OCI-M2 (cell line): ENCODE results near the gene MS4A2.
"Not testable (repeated sequence)": the region's sequence is repeated elsewhere in the genome, so short reads cannot be mapped to it uniquely, and the experiment has no call there.

Experiments
- DNase-seq: peaks from one replicate; lab custom pipeline; 2025; ENCODE audit not compliant: unreplicated experiment; lab: John Stamatoyannopoulos, UW

MS4A2 gene

DNA sequence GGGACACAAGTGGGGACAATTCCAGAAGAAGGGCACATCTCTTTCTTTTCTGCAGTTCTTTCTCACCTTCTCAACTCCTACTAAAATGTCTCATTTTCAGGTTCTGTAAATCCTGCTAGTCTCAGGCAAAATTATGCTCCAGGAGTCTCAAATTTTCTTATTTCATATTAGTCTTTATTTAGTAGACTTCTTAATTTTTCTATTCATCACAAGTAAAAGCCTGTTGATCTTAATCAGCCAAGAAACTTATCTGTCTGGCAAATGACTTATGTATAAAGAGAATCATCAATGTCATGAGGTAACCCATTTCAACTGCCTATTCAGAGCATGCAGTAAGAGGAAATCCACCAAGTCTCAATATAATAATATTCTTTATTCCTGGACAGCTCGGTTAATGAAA is at the start of gene MS4A2:
Gene MS4A2, plus strand, starts transcription at position 301 of the 400 bp plus-strand sequence. CDS start 102 bp downstream, outside the sequence.
- no peak for DNase-seq

GRCh38 chr11:60040109-60040508 is 48.4 kb upstream of the MS4A2 start, which contains the start of gene OOSP2:
OOSP2 (plus strand) TSS chr11:60040409; CDS start chr11:60040460, 51 bp downstream.
- DNase-seq: no peak

GRCh38 chr11:60050422-60050821 is 38.0 kb upstream of the MS4A2 start:
- DNase-seq: not testable (repeated sequence)

DNA sequence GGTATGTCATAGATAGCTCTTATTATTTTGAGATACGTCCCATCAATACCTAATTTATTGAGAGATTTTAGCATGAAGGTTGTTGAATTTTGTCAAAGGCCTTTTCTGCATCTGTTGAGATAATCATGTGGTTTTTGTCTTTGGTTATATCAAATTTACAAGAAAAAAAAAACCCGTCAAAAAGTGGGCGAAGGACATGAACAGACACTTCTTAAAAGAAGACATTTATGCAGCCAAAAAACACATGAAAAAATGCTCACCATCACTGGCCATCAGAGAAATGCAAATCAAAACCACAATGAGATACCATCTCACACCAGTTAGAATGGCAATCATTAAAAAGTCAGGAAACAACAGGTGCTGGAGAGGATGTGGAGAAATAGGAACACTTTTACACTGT is 37.6 kb upstream of the MS4A2 start:
- DNase-seq: not testable (repeated sequence)

- DNase-seq: no peak
Observed at GRCh38 chr11:60056349-60056969, 32.0 kb upstream of the MS4A2 start, which contains the start of gene MS4A3. MS4A3 (plus strand) TSS chr11:60056665; CDS start chr11:60061161, 4,496 bp downstream.

DNA sequence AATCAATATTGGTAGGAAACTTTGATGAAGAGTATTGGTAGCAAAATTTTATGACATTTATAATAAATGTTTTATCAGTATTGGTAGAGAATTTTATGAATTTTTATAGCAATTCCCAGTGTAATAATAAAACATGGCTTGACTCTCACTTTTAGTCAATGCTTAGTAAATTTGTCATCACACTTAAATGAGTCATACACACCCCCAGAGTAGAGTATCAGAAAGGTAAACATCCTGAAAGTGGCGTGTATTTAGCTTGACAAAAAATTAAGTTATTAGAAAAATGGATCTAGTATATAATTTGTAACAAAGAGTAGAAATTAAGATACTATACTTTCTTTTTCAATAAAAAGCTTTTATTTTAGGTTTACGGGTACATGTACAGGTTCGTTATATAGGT is 29.4 kb upstream of the MS4A2 start:
- no peak for DNase-seq

DNA sequence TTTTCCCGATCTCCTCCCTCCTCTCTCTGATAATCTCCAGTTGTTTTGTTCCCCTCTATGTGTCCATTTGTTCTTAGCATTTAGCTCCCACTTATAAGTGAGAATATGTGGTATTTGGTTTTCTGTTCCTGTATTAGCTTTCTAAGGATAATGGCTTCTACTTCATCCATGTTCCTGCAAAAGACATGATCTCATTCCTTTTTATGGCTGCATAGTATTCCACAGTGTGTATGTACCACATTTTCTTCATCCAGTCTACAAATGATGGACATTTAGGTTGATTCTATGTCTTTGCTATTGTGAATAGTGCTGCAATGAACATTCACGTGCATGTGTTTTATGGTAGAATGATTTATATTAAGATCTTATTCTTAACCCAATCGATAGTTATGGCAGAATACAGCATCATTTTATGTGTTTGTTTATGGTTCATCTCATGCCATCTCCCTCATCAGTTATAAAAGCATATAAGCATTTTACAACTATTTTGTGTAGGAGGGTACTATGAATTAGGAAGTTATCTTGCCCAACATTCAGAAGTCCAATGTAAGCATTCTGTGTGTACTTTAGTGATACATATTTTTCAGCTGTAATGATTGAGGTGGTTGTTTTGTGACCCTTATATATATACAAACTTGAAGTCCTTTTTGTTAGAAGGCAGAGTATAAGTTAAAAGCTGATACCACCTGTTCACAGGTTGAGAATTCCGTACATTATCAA is 28.8 kb upstream of the MS4A2 start:
- DNase-seq: no peak

GRCh38 chr11:60064111-60064510 is 24.4 kb upstream of the MS4A2 start:
- DNase-seq: no peak

DNA sequence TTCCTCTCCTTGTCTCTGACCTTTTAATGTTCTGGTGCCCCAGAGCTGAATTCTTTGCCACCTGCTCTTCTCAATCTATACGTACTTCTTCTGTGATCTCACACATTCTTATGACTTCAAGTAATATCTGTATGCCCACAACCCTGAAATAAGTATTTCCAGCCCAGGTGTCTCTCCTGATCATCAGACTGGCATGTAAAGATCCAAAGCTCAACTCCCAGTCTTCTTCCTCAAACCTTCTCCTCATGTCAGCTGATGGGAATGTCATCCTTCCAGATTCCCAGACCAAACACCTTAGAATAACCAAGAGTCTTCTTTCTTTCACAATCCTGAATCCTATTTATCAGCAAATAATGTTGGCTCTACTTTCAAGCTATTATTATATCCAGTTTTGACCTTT is 22.7 kb upstream of the MS4A2 start:
- DNase-seq: no peak

DNA sequence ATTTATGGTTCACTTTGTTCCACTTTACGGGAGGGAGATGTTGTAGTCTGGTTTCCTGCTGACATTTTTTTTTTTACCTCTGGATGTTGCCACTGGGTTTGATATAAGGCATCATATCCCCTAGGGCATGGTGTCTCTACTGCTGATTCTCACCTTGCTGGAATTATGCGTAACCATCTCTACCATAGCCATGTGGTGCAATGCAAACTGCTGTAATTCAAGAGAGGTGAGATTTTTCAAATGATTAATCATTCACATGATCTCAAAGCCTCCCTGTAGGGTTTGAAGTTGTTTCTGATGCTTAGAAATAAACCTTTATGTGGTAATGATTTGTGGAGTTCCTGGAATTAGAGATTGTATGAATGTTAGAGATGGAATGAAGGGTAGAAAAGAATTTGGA is 19.0 kb upstream of the MS4A2 start:
- no peak for DNase-seq

DNA sequence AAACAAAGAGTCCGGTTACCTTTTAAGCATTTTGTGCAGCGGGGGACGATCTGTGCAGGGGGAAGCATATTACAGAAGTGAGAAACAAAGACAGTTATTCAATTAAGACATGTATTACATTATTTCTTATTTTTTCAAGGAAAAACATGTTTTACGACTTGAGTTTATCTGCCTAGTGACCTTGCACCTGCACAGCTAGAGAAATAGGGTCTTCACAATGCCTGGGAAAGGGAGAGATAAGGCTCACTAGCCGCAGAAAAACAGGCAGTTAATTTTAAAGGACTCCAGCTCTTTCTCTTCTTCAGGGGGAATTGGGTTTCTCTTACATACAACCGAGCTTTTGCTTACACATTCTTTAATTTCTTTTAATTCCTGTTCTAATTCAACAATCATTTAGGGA is 16.8 kb upstream of the MS4A2 start:
- not testable (repeated sequence) for DNase-seq

DNA sequence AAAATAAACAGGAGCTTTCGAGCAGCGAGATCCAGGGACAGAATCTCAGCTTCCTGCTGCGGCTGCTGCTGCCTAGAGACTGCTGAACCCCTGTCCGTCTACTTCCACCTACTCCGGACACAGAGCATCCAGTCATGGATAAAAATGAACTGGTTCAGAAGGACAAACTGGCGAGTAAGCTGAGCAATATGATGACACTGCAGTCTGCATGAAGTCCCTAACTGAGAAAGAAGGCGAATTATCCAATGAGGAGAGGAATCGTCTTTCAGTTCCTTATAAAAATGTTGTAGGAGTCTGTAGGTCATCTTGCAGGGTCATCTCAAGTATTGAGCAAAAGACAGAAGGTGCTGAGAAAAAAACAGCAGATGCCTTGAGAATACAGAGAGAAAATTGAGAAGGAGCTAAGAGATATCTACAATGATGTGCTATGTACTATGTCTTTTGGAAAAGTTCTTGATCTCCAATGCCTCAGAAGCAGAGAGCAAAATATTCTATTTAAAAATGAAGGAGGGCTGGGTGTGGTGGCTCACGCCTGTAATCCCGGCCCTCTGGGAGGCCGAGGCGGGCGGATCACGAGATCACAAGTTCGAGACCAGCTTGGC is 11.1 kb upstream of the MS4A2 start:
- no peak for DNase-seq

DNA sequence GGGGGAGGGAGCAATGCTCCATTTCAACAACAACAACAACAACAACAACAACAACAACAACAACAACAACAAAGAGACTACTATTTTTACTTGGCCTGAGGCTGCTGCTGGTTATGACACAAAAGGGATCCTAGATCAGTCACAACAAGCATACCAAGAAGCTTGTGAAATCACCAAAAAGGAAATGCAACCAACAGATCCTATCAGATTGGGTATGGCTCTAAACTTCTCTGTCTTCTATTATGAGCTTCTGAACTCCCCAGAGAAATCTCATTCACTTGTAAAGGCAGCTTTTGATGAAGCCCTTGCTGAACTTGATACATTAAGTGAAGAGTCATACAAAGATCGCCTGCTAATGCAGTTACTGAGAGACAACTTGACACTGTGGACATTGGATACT is 10.5 kb upstream of the MS4A2 start:
- no peak for DNase-seq

- no peak for DNase-seq
Observed at GRCh38 chr11:60078745-60079144, 9.7 kb upstream of the MS4A2 start.

- no peak for DNase-seq
Observed at GRCh38 chr11:60080535-60080934, 7.9 kb upstream of the MS4A2 start.

DNA sequence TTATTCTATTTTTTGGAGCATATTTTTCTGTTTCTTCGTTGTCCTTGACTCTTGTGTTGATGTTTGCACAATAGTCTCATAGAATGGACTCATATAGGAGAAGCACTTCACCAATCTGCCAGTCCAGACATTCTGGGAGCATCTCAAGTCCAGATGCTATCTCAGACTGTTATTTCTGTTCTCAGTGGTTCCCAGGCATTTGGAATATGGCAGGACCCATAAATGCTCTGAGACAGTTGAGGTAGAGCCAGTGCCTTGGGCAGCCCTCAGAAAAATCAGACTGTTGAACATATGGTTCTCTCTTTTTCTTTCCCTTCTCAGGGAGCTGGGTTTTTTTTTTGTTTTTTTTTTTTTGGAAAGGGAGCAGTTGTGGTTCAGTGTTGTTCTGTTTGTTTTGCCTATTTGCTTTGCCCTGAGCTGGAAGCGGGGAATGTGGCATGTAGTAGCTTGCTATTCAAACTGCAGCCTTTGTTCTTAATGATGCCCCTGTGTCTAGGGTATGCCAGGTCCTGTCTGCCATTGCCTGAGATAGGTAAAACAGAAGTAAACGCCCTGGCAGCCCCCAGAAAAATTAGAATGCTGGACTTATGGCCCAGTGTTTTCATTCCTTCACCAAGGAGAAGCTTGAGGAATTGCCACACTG is 3.7 kb upstream of the MS4A2 start:
- no peak for DNase-seq

GRCh38 chr11:60085909-60086308 is 2.6 kb upstream of the MS4A2 start:
- DNase-seq: no peak

DNA sequence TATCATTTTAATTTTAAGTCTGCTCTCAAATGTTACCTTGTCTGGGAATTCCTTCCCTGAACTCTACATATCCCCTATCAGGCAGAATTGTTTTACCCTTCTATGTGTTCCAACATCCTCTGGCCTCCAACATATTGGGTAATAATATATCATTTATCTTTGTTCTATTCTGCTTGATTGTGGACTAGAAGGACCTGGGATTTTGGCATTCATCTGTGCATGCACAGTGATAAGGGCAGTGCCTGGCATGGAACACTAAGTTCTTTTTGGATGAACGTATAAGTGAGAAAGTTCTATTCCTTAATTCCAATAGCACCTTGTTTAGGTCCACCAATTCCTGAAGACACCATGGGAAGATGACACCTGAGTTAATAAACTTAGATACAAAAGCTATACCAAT is 1.2 kb upstream of the MS4A2 start:
- no peak for DNase-seq

DNA sequence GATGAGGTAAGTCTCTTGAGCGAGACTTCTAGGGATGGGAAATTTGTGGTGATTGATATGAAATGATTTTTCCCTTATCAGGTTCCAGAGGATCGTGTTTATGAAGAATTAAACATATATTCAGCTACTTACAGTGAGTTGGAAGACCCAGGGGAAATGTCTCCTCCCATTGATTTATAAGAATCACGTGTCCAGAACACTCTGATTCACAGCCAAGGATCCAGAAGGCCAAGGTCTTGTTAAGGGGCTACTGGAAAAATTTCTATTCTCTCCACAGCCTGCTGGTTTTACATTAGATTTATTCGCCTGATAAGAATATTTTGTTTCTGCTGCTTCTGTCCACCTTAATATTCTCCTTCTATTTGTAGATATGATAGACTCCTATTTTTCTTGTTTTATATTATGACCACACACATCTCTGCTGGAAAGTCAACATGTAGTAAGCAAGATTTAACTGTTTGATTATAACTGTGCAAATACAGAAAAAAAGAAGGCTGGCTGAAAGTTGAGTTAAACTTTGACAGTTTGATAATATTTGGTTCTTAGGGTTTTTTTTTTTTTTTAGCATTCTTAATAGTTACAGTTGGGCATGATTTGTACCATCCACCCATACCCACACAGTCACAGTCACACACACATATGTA is 7.1 kb downstream of the MS4A2 start:
- DNase-seq: no peak

- no peak for DNase-seq
Observed at GRCh38 chr11:60097189-60097588, 8.7 kb downstream of the MS4A2 start.

GRCh38 chr11:60098508-60098907 is 10.0 kb downstream of the MS4A2 start:
- DNase-seq: no peak
